Mucosa of stomach (tissue), 1 donor: ENCODE measurements around the gene IPO11.
"Not testable (repeated sequence)": the region's sequence is repeated elsewhere in the genome, so short reads cannot be mapped to it uniquely, and the experiment has no call there.

Experiments
- H3K27me3 ChIP-seq: one replicate; pipeline ENCODE4 v1.7.0; 2013; ENCODE audit warnings: mild to moderate bottlenecking, low read length; ENCODE audit not compliant: control insufficient read depth, insufficient read depth
- H3K36me3 ChIP-seq: one replicate; pipeline ENCODE4 v1.7.0; 2013; ENCODE audit warnings: low read length; ENCODE audit not compliant: control insufficient read depth, insufficient read depth
- H3K4me1 ChIP-seq: one replicate; pipeline ENCODE4 v1.7.0; 2013; ENCODE audit warnings: mild to moderate bottlenecking, low read length; ENCODE audit not compliant: control insufficient read depth, insufficient read depth
- H3K4me3 ChIP-seq: one replicate; pipeline ENCODE4 v1.7.0; 2013; ENCODE audit warnings: low read length
- H3K9ac ChIP-seq: one replicate; pipeline ENCODE4 v1.7.0; 2013; ENCODE audit warnings: mild to moderate bottlenecking, low read length, moderate library complexity
- H3K9me3 ChIP-seq: one replicate; pipeline ENCODE4 v1.7.0; 2013; ENCODE audit warnings: mild to moderate bottlenecking, low read length, moderate library complexity; ENCODE audit not compliant: control insufficient read depth
- donor health status: Pancreatic carcinoma.

The IPO11 gene

DNA sequence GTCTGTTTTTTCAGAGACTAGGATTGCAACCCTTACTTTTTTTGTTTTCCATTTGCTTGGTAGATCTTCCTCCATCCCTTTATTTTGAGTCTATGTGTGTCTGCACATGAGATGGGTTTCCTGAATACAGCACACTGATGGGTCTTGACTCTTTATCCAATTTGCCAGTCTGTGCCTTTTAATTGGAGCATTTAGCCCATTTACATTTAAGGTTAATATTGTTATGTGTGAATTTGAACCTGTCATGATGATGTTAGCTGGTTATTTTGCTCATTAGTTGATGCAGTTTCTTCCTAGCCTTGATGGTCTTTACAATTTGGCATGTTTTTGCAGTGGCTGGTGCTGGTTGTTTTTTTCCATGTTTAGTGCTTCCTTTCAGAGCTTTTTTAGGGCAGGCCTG is 264.0 kb downstream of the IPO11 start:
- H3K9me3 ChIP-seq, H3K9ac ChIP-seq, H3K36me3 ChIP-seq, H3K4me1 ChIP-seq, H3K4me3 ChIP-seq, H3K27me3 ChIP-seq: not testable (repeated sequence)
